ENCODE measurements around the gene KDM6A. TPM values are rescaled to one million over a fixed set of nuclear protein-coding genes. Genes with fewer than 3 reads are reported as not detected.
"Not testable (repeated sequence)": the region's sequence is repeated elsewhere in the genome, so short reads cannot be mapped to it uniquely, and the experiment has no call there.

The KDM6A gene
- total RNA-seq, 1 donor from 2014 or later, result 28.0 TPM

- ATAC-seq, result peak; percentile 48
These were observed 94.2 kb downstream of the KDM6A start for GRCh38 chrX:44967221-44967620.

DNA sequence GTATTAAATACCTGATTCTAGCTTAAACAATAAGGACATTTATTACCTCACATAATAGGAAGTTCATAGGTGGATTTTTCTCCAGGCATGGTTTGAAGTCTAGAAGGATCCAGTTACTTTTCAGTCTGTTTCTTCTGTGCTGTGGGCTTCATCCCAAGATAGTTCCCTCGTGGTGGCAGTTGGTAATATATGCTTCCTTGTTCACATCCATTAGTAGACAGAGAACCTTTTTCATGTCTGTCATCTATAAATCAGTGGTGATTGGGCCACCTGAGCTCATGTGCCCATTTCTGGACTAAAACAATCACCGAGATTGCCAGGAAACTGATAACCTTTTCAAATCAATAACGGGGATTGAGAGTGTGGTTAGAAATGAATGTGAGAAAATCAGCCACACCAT is 97.7 kb downstream of the KDM6A start:
- ATAC-seq, result no peak

- no peak for ATAC-seq
These were observed 98.7 kb downstream of the KDM6A start for GRCh38 chrX:44971674-44972073.

DNA sequence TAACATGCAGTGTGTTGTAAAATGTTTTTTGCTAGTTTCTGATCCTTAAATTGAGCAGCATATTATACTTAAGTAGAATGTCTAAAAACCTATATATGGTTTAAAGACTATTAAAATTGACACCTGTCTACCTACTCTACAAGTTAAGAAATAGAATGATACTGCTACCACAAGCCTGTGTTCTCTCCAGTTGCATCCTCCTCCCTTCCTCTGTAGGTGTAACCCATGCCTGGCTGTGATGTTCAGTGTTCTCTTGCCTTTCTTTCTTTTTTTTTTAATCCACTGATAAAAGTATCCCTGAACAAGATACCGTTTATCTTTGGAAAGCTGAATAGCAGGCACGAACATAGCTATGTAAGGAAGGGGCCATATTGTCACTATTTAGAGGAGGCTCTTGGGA is 99.1 kb downstream of the KDM6A start:
- ATAC-seq, result no peak

GRCh38 chrX:44973420-44973932 is 100.5 kb downstream of the KDM6A start:
- ATAC-seq, result no peak

DNA sequence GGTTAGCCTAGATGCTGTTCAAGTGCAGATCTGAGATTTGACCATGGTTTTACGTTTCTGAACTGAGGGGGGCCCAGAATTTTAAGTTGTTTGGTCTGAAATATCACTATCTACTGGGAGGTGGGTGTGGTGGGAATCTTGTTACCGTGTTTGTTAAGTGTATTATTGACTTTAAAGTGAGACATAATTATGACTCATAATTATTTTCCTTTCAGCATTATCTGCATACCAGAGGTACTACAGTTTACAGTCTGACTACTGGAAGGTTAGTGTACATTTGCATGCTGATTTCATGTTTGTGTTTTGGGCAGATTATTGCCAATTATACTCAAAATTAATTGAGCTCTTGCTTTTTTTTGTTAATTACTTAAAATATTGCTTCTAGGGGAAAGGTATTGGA is 101.5 kb downstream of the KDM6A start:
- peak; percentile 90 for ATAC-seq

- no peak for ATAC-seq
These were observed 102.8 kb downstream of the KDM6A start for GRCh38 chrX:44975666-44976263.

GRCh38 chrX:44978976-44979375 is 106.0 kb downstream of the KDM6A start:
- ATAC-seq, result no peak

DNA sequence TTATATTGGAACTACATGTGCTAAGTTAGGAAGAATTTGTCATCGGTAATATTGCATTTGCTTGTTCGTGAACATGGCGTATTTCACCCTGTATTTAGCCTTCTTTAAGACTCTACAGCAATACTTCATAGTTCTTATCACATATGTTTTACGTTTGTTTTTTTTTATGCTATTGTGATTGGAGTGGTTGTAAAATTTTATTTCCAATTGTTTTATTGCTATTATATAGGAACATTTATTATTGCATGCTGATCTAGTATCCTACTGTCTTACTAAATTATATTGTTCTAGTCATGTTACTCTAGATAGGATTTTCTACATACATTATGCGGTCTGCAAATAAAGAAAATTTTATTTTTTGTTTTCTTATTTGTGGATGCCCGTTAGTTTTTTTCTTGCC is 107.4 kb downstream of the KDM6A start:
- no peak for ATAC-seq

DNA sequence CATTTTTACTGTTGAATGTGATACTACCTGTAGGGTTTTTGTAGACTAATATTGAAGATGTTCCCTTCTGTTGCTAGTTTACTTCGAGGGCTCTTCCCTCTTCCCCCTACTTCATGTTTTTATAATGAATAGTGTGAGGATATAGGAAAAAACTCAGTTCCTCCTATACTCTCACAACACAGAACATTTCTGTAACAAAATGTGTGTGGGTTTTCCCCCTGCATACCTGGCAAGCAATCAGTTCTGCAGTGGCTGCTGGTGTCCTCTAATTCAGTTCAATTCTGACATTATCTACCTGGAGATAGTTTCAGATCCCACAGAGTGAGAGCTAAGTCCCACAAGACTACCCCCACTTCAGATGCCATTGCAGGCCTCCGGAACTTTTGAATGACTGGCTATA is 107.9 kb downstream of the KDM6A start:
- no peak for ATAC-seq

DNA sequence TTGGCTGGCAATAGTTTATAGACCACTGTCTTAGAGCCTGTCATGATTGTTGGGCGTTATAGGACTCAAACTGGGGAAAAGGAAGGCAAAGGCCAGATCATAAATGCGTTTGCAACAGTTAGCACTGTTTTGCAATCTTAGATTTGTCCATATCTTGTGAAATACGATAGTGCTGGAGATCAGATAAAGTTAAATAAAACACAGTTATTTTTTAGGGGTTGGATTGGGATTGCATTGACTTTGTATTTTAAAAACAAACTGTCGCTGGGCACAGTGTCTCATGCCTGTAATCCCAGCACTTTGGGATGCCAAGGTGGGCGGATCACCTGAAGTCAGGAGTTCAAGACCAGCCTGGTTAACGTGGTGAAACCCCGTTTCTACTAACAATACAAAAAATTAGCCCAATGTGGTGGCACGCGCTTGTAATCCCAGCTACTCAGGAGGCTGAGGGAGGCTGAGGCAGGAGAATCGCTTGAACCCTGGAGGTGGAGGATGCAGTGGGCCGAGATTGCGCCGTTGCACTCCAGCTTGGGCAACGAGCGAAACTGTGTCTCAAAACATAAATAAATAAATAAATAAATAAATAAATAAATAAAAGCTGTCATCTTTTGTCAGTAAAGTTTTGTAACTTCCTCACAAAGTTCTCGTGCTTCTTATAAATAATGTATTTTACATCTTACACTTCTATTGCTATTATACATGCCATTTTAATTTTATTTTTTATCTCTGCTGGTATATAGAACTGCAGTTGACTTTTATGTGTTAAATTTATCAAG is 117.2 kb downstream of the KDM6A start:
- ATAC-seq, result no peak

DNA sequence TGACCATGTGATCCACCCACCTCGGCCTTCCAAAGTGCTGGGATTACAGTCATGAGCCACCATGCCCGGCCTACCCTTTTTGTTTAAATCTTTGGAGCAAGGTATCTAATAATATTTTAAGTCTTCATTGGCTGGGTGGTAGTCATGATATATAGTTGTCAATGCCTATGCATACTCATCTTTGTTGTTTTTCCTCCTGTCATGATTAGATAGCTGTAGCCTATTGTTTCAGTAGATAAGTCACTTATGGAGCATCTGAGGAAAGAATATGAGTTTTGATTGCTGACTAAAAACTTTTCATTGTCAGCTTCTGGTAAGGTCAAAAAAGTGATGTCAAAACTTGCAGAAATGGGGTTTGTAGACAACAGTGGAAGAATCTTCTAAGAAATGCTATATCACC is 119.8 kb downstream of the KDM6A start:
- ATAC-seq, result no peak

DNA sequence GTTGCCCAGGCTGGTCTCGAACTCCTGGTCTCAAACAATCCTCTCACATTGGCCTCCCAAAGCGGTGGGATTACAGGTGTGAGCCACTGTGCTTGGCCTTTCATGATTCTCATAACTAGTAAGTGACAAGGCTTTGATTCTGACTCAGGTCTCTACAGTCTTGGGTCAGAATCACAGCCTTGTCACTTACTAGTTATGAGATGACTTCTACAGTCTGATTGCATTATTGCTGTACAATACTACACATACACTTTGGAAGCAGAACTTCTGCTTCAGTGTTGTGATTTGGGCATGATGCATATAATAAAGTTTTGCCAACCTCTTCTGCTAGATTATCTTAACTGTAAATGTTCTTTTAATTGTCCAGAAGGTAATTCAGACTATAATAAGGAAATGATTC is 123.3 kb downstream of the KDM6A start:
- ATAC-seq, result no peak

DNA sequence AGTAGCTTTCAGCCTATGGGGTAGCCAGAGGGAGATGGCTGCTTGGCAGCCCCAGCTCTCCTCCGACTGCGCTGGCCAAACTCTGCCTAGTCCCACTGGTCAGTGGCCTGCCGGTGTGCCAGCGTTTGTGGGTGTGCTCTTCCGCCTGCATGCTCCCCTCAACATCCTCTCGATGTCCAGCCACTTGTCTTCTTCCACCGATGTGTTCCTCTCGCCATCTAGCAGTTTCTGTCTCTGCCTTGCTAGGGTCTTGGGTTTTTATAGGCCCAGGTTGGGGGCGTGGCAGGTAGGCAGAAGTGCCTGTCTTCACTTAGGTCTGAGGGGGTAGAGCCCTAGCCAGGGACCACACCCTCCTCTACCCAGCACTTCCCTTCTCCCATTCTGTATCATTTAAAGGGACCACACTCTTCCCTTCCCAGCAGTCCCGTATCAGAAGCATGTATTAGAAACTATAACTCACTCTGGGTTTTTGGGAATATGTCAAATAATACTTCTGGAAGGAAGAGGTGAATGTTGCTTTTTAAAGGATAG is 124.4 kb downstream of the KDM6A start:
- no peak for ATAC-seq

DNA sequence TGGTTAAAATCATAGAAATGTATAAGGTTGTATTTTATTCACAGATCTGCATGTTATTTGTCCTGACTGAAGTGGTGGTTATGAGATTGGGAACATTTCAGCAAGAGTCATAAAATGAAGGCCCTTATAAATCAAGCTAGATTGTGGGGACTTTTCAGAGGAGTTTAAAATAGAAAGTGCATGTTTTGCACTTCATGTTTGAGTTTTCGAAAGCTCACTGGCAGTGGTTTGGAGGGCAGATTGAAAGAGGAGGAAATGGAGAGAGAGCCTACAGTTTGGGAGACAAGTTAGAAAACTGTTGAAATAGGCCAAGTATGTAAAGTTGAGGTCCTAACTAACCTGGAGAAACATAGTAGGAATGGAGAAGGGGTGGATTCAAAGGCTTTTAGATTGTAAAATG is 124.9 kb downstream of the KDM6A start:
- no peak for ATAC-seq

- peak; percentile 84 for ATAC-seq
These were observed 126.2 kb downstream of the KDM6A start for GRCh38 chrX:44999237-44999636.

DNA sequence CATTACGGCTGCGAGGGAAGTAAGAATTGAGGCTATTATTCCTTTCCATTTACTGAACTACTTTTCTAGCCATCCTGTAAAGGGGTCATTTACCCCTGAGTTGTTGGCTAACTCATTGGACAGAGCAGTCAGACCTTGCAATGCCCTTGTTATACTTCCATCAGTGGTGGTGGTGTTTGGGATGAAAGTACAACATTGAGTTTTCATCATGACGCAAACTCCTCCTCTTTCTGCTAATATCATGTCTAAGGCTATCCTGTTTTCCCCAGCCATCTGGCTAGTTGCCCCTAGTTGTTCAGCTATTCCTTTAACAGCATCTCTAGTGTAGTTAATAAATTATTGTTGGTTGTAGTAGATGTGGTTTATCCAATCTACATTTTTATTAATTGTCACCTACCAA is 126.9 kb downstream of the KDM6A start:
- not testable (repeated sequence) for ATAC-seq

- ATAC-seq, result no peak
These were observed 128.1 kb downstream of the KDM6A start for GRCh38 chrX:45001048-45001447.

DNA sequence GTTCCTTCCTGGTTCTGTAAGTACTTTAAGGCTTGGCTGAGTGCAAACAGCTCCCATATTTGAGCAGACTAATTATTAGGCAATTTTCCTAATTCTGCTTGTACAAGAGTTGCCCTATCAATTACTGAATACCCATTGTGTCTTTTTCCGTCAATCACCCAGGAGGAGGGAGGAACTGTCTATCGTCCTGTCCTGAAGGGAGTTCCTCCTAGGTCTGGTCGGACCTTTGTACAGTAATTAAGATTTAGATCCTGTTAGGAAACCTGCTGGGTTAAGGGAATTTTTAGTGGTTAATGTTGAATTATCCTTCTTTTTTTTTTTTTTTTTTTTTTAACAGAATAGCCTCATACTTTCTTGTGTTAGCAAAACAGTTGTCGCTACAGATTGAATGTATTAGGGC is 130.1 kb downstream of the KDM6A start:
- ATAC-seq, result no peak

GRCh38 chrX:45006002-45006800 is 133.2 kb downstream of the KDM6A start:
- no peak for ATAC-seq

GRCh38 chrX:45007598-45007997 is 134.6 kb downstream of the KDM6A start:
- no peak for ATAC-seq

- ATAC-seq, result no peak
These were observed 136.5 kb downstream of the KDM6A start for GRCh38 chrX:45009371-45010000.

DNA sequence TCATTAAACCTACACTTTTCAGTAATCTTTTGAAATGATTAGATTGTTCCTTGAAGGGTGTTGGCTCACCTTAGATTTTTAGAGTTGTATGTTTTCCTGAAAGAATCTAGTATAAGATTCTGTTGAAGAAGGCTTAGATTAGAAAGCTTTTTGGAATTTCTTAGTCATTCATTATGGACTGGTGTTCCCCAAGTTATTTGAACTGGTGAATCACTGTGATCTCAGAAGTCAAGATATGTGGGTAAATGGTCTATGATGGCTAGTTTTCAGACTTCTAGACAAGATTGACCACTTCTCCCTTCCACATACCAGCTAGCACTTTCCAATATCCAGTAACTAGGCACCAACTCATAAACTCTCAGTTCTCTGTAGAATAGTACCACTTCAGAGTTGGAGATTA is 138.1 kb downstream of the KDM6A start:
- no peak for ATAC-seq

All from esophagus mucosa (tissue), 1 donor.